Stimulated activated effector memory CD8-positive, alpha-beta T cell treated with anti-CD3 and anti-CD28 coated beads, Interleukin-12 subunit alpha, Interleukin-12 subunit beta, amount 100 ng/mL, for 72 hours (primary cell): ENCODE results near the gene GPR146.

Source experiments
- ATAC-seq: fragments of 150-1000 bp; cut with Tn5 transposase; 2 replicates; pipeline ENCODE4 v1.10.0; 2021
- DNase-seq, 2 donors: peaks; one replicate each; pipeline ENCODE4 v3.0.0; 2021 to 2022; ENCODE audit warnings: low spot score in 2 of 2
- H3K27ac Mint-ChIP-seq: one replicate; pipeline ENCODE4 v1.8.0; 2022; ENCODE audit warnings: mild to moderate bottlenecking, mixed read lengths
- H3K36me3 Mint-ChIP-seq: one replicate; pipeline ENCODE4 v1.8.0; 2022; ENCODE audit warnings: mild to moderate bottlenecking, mixed read lengths
- H3K4me1 Mint-ChIP-seq: one replicate; pipeline ENCODE4 v1.8.0; 2022; ENCODE audit warnings: mixed read lengths
- H3K4me3 Mint-ChIP-seq: one replicate; pipeline ENCODE4 v1.8.0; 2022; ENCODE audit warnings: mild to moderate bottlenecking, mixed read lengths
- H3K9me3 Mint-ChIP-seq: one replicate; pipeline ENCODE4 v1.8.0; 2022; ENCODE audit warnings: mixed read lengths

GPR146 gene

GRCh38 chr7:1005303-1005702 is 39.0 kb upstream of the GPR146 start:
- no peak for ATAC-seq
- H3K36me3 Mint-ChIP-seq, result no peaks in the 10 kb centered on the region
- no peak overlapping the region for H3K27ac Mint-ChIP-seq
- H3K4me1 Mint-ChIP-seq, result peaks cover 5% of the 10 kb centered on the region
- no peaks in the 10 kb centered on the region for H3K9me3 Mint-ChIP-seq
- H3K4me3 Mint-ChIP-seq, result no peak overlapping the region
- no peak for DNase-seq

DNA sequence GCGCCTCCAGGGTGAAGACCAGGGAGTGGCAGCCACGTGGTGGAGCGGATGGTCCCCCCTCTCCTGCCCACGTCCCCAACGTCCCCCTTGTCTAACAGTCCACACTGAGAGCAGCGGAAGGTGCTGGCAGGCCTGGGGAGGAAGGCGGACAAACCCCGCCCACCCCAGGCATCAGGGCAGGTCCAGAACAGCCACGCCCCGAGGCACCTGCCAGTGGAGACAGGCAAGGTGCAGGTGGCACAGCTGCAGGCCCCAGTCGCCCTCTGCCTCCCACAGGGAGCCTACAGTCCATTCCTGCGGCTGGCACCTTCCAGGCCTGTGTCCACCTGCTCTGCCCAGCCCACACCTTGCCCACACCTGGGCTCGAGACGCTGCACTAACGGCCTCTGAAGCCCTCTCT is 36.4 kb upstream of the GPR146 start:
- Mint-ChIP-seq H3K4me1 (peaks cover 20% of the 10 kb centered on the region), H3K36me3 (peaks cover 11% of the 10 kb centered on the region), H3K27ac (no peak overlapping the region), H3K9me3 (peaks cover 5% of the 10 kb centered on the region), H3K4me3 (no peak overlapping the region)
- no peak for DNase-seq
- no peak for ATAC-seq

DNA sequence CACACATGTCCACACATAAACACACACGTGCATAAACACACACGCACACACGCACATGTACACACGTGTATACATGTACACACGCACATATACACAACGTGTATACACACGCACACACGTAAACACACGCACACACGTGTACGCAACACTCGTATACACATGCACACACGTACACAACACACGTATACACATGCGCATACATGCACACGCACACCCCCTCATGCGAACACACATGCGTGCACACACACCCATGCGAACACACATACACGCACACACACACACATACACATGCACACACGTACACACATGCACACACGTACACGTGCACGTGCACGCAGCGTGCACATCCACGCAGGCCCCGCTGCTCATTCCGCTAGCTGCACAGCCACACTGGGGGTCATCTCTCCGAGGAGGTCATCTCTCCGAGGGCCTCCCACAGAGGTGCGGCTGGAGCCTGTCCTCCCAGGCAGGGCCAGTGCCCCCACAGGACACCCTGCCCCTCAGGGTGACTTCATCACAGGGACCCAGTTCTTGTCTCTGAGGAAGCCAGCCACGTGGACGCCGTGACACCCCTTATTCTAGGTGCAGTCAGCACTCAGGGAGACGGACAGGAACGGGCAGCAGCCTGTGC is 35.5 kb upstream of the GPR146 start:
- Mint-ChIP-seq H3K27ac (no peak overlapping the region), H3K4me1 (peaks cover 20% of the 10 kb centered on the region), H3K9me3 (peaks cover 5% of the 10 kb centered on the region), H3K4me3 (no peak overlapping the region), H3K36me3 (peaks cover 11% of the 10 kb centered on the region)
- no peak for DNase-seq
- ATAC-seq, result no peak

- Mint-ChIP-seq H3K36me3 (peaks cover 11% of the 10 kb centered on the region), H3K9me3 (peaks cover 5% of the 10 kb centered on the region), H3K4me3 (no peak overlapping the region), H3K4me1 (peaks cover 20% of the 10 kb centered on the region), H3K27ac (peak overlapping the region; percentile 56)
- ATAC-seq (no peak), DNase-seq (no peak)
Measured at GRCh38 chr7:1009747-1010146, 34.6 kb upstream of the GPR146 start.

DNA sequence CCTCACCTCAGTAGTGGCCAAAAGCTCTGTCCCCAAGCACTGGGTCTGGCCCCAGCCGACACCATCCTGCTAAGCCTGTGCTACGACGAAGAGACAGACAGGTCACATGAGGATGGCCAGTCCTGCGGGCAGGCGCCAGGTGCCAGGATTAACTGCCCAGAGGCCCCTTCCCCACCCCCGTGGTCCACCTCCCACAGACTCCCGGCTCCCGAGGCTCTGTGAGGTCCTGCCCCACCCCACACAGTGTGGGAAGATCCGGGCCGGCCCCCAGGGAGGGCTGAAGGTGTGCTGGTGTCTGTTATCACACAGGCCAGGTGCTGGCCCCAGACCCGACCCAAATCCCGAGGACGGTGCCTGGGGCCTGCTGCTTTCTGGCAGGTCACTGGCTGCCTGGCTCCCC is 34.1 kb upstream of the GPR146 start:
- Mint-ChIP-seq H3K4me3 (no peak overlapping the region), H3K36me3 (peaks cover 11% of the 10 kb centered on the region), H3K9me3 (peaks cover 5% of the 10 kb centered on the region), H3K27ac (peak overlapping the region; percentile 94), H3K4me1 (peaks cover 20% of the 10 kb centered on the region)
- DNase-seq (no peak), ATAC-seq (no peak)

DNA sequence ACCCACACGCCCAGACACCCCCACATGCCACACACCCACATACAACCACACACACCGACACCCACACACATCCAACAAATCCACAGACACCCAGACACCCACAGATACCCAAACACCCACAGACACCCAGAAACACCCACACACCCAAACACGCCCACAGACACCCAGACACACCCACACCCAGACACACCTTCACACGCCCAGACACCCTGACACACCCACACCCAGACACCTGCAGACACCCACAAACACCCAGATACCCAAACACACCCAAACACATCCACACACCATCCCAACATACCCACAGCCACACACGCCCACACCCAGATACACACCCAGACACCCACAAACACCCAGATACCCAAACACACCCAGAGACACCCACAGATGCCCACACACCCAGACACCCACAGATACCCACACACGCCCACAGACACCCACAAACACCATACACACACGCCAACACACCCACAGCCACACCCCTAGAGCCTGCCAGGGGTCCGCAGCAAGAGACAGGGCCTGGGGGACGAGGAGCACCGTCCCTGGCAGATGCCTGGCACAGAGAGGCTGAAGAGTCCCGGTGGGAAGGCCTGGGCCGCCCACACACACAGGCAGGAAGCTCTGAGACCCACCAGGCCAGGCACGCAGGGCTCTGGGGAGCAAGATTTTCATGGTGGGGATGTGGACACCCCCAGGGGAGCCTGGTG is 32.9 kb upstream of the GPR146 start:
- DNase-seq (no peak), ATAC-seq (peak; percentile 38)
- H3K4me1 Mint-ChIP-seq, result peaks cover 14% of the 10 kb centered on the region
- peaks cover 5% of the 10 kb centered on the region for H3K9me3 Mint-ChIP-seq
- no peak overlapping the region for H3K4me3 Mint-ChIP-seq
- H3K36me3 Mint-ChIP-seq, result peaks cover 11% of the 10 kb centered on the region
- peak overlapping the region; percentile 94 for H3K27ac Mint-ChIP-seq

- peaks cover 11% of the 10 kb centered on the region for H3K36me3 Mint-ChIP-seq
- no peak overlapping the region for H3K4me3 Mint-ChIP-seq
- H3K27ac Mint-ChIP-seq, result peak overlapping the region; percentile 94
- peaks cover 5% of the 10 kb centered on the region for H3K9me3 Mint-ChIP-seq
- peaks cover 14% of the 10 kb centered on the region for H3K4me1 Mint-ChIP-seq
- ATAC-seq (peak; percentile 8), DNase-seq (no peak)
Measured at GRCh38 chr7:1012004-1012715, 32.2 kb upstream of the GPR146 start.

DNA sequence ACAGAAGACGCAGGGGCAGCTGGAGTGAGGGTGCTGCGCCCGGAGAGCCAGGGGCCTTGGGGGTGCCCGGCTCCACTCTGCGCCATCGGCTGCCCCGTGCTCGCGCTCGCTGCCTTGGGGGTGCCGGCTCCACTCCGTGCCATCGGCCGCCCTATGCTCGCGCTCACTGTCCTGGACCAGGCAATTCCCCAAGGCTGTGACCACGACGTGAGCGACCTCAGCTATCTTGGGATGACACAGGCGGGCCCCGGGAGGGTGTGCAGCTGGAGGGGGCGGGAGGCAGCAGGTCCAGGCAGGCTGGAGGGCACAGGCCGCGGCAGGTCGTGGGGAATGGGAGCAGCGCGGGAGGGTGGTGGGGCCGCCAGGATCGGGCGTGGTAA is 31.6 kb upstream of the GPR146 start:
- Mint-ChIP-seq H3K4me3 (no peak overlapping the region), H3K36me3 (peaks cover 11% of the 10 kb centered on the region), H3K9me3 (peaks cover 5% of the 10 kb centered on the region), H3K27ac (no peak overlapping the region), H3K4me1 (peaks cover 14% of the 10 kb centered on the region)
- ATAC-seq, result peak; percentile 5
- no peak for DNase-seq

DNA sequence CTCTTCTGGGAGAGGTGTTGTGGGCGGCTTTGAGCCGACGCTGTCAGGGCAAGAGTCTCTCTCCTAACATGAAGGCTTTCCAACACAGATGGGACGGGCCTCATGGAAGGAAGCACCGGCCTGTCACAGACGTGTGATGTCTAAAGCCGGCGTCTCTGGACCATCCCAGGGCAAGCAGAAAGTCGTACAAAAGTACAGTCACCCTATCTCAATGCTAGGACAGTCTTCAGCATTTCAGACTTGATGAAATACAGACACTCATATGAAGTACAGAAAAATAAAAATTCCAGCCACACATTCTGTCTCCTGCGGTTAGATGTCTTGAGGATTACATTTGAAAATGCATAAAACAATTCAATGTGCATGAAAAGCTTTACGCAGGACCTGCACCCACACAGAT is 30.8 kb upstream of the GPR146 start:
- Mint-ChIP-seq H3K27ac (no peak overlapping the region), H3K9me3 (peaks cover 5% of the 10 kb centered on the region), H3K4me1 (peaks cover 22% of the 10 kb centered on the region), H3K4me3 (no peak overlapping the region), H3K36me3 (peaks cover 18% of the 10 kb centered on the region)
- DNase-seq, result no peak
- ATAC-seq, result no peak

DNA sequence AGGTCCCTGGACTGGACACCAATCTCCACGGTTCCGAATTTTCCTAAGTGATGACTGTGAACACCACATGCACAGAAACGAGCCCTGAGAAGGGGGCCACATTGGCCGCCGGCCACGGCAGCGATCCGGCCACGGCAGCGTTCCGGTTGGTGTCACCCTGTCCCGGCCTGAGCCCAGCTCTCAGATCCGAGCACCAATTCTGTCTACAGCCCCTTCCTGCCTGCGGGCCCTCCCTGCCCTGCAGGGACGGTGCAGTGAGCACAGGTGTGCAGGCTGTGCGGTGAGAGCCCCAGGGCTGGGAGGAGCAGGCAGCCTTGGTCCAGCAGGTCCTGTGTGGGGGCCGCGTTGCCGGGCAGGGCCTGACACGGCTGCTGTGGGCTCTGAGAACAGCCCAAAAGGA is 29.7 kb upstream of the GPR146 start:
- H3K36me3 Mint-ChIP-seq, result peaks cover 19% of the 10 kb centered on the region
- no peak overlapping the region for H3K4me3 Mint-ChIP-seq
- DNase-seq, result no peak
- H3K4me1 Mint-ChIP-seq, result peaks cover 22% of the 10 kb centered on the region
- H3K9me3 Mint-ChIP-seq, result peaks cover 5% of the 10 kb centered on the region
- ATAC-seq, result no peak
- no peak overlapping the region for H3K27ac Mint-ChIP-seq

- Mint-ChIP-seq H3K4me3 (no peak overlapping the region), H3K9me3 (peaks cover 5% of the 10 kb centered on the region), H3K27ac (no peak overlapping the region), H3K36me3 (peaks cover 19% of the 10 kb centered on the region), H3K4me1 (peaks cover 22% of the 10 kb centered on the region)
- DNase-seq (no peak), ATAC-seq (no peak)
Measured at GRCh38 chr7:1015196-1016121, 28.9 kb upstream of the GPR146 start.

DNA sequence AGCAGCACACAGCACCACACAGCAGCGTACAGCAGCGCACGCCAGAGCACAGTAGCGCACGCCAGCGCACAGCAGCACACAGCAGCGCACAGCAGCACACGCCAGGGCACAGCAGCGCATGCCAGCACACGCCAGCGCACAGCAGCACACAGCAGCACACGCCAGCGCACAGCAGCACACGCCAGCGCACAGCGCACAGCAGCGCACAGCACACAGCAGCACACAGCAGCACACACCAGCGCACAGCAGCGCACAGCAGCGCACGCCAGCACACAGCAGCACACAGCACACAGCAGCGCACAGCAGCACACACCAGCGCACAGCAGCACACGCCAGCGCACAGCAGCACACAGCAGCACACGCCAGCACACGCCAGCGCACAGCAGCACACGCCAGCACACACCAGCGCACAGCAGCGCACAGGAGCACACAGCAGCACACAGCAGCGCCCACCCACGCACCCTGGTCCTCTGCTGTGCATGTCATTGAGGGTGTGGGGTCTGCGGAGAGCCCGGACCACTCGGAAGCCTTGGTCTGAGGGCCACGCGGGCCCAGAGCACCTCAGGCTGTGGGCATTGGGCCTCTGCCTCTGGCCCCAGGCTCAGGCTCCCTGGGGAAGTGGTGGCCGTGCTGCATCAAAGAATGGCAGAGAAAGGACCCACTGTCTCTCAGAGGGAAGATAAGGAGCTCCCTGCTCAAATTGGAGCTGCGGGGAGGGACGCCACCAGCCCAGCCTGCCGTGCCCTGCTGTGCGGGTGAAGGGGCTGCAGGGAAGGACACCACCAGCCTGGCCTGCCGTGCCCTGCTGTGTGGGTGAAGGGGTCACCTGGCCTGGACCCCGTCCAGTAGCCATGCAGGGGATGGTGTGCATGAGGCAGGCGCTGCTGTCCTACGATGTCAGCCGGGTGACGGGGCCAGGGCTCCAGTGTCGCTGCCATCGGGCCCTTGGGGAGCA is 27.5 kb upstream of the GPR146 start:
- peaks cover 9% of the 10 kb centered on the region for H3K36me3 Mint-ChIP-seq
- H3K27ac Mint-ChIP-seq, result no peak overlapping the region
- DNase-seq, result no peak
- peaks cover 8% of the 10 kb centered on the region for H3K4me1 Mint-ChIP-seq
- no peak for ATAC-seq
- H3K9me3 Mint-ChIP-seq, result no peaks in the 10 kb centered on the region
- no peak overlapping the region for H3K4me3 Mint-ChIP-seq

DNA sequence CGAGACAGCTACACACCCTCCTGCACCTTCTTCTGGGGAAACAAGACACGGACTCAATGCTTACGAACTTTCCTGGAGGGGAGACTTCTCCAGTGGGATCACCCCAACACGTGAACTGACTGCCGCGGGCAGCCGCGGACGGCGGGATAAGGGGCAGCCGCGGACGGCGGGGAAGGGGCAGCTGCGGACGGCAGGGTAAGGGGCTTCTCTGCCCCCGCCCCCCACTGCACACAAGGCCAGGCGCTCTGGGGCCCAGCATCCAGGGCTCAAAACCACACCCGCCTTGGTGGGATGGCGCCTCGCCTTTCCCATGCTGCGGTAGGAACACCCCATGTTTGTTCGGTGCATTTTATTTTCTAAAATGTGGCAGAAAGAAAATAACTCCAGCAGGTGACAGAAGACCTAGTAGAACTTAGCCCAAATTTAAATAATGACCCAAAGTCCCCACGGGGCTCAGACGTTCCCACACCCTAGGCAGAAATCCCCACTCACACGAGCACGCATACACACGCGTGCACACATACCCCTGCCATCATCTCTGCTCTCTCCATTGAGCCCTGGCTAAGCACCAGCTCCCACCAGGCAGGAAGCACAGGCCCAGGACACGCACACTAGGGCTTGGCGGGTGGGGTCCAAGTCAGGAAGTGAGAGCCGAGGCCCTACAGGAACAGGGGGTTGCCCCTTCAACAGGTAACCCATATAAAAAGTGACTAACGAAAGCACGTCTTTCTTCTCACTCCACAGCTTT is 26.6 kb upstream of the GPR146 start:
- Mint-ChIP-seq H3K4me1 (peaks cover 7% of the 10 kb centered on the region), H3K27ac (peak overlapping the region; percentile 75), H3K4me3 (no peak overlapping the region), H3K36me3 (peaks cover 8% of the 10 kb centered on the region), H3K9me3 (no peaks in the 10 kb centered on the region)
- no peak for ATAC-seq
- DNase-seq, result no peak

DNA sequence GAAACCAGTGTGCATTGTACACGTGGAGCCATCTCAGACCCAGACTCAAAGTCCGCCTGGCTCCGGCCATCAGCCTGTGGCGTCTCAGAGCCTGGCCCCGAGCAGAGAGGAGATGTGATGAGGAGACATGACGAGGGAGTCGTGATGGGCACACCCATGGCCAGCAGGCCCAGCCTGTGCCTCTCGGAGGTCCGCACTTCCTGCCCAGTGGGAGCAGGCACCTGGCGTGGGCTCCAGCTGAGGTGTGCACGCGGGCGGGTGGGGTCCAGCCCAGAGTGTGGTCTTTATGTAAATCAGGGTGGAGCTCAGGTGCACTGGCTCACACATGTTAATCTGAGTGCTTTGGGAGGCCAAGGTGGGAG is 26.0 kb upstream of the GPR146 start:
- ATAC-seq (no peak), DNase-seq (no peak)
- no peak overlapping the region for H3K4me3 Mint-ChIP-seq
- H3K27ac Mint-ChIP-seq, result peak overlapping the region; percentile 75
- peaks cover 10% of the 10 kb centered on the region for H3K4me1 Mint-ChIP-seq
- H3K36me3 Mint-ChIP-seq, result peaks cover 9% of the 10 kb centered on the region
- no peaks in the 10 kb centered on the region for H3K9me3 Mint-ChIP-seq
